H1 (cell line): ENCODE results near the gene MYO16. TPM values are rescaled to one million over a fixed set of nuclear protein-coding genes. Genes with fewer than 3 reads are reported as not detected.

Source experiments
- CTCF ChIA-PET: fragments of 300-600 bp; sonication (Branson Sonifier 250); formaldehyde crosslinking; loops from one replicate; lab custom pipeline; 2021; ENCODE audit not compliant: partially characterized antibody; lab: Charles Lee
- POLR2A ChIA-PET: fragments of 300-600 bp; sonication (Branson Sonifier 250); formaldehyde crosslinking; loops from one replicate; lab custom pipeline; 2021; ENCODE audit warnings: inconsistent platforms; ENCODE audit not compliant: partially characterized antibody; lab: Charles Lee
- DNase-seq, 2 experiments: peaks; one replicate each; pipeline versions ENCODE4 v3.0.0 to v3.0.0-alpha.2; 2010 to 2022; ENCODE audit warnings: low spot score in 2 of 2, low read depth in 1 of 2, mixed read lengths in 1 of 2
- FAIRE-seq: peaks from 2 replicates; lab custom pipeline; 2011; peaks lifted over from hg19 to GRCh38; lab: Jason Lieb, UNC
- H2AFZ ChIP-seq: 2 replicates; pipeline ENCODE4 v1.8.1; 2012; ENCODE audit warnings: low read length, inconsistent platforms
- H2AK5ac ChIP-seq: 2 replicates; pipeline ENCODE4 v1.6.1; 2013; ENCODE audit warnings: low read depth, low read length
- H2BK120ac ChIP-seq: replicated peaks from 2 replicates; pipeline ENCODE3; 2013; ENCODE audit warnings: low read depth, low read length, inconsistent platforms
- H2BK12ac ChIP-seq: 2 replicates; pipeline ENCODE4 v1.6.1; 2013; ENCODE audit warnings: low read depth, low read length
- H2BK15ac ChIP-seq: 2 replicates; pipeline ENCODE4 v1.6.1; 2013; ENCODE audit warnings: low read length
- H2BK20ac ChIP-seq: 2 replicates; pipeline ENCODE4 v1.6.1; 2013; ENCODE audit warnings: low read length
- H2BK5ac ChIP-seq: 2 replicates; pipeline ENCODE4 v1.6.1; 2013; ENCODE audit warnings: low read depth, low read length
- H3K14ac ChIP-seq: 2 replicates; pipeline ENCODE4 v1.6.1; 2013; ENCODE audit warnings: inconsistent platforms; ENCODE audit not compliant: insufficient read length
- H3K18ac ChIP-seq: 2 replicates; pipeline ENCODE4 v1.6.1; 2013; ENCODE audit warnings: low read length; ENCODE audit errors: extremely low read depth
- H3K23ac ChIP-seq: 2 replicates; pipeline ENCODE4 v1.6.1; 2013; ENCODE audit warnings: inconsistent platforms; ENCODE audit not compliant: insufficient read length
- H3K23me2 ChIP-seq: 2 replicates; pipeline ENCODE4 v1.6.1; 2013; ENCODE audit warnings: low read depth, low read length
- H3K27ac ChIP-seq: 2 replicates; pipeline ENCODE4 v1.6.1; 2011; ENCODE audit warnings: low read depth, low read length, inconsistent platforms
- H3K27me3 ChIP-seq, 4 experiments: replicated peaks in 1 of 4; 1 replicate in 1 of 4; 2 replicates in 3 of 4; pipeline versions ENCODE4 v1.6.1 to v1.8.1; 2011 to 2013; ENCODE audit warnings: low read length in 3 of 4, mild to moderate bottlenecking in 3 of 4, inconsistent platforms in 2 of 4, mixed read lengths in 2 of 4, moderate library complexity in 1 of 4; ENCODE audit not compliant: control insufficient read depth in 3 of 4, insufficient read depth in 3 of 4; ENCODE audit errors: extremely low read depth in 1 of 4
- H3K36me3 ChIP-seq, 4 experiments: 2 replicates each; pipeline versions ENCODE4 v1.6.1 to v1.8.1; 2011 to 2013; ENCODE audit warnings: mild to moderate bottlenecking in 4 of 4, low read length in 3 of 4, moderate library complexity in 2 of 4, control low read depth in 1 of 4, inconsistent platforms in 1 of 4; ENCODE audit not compliant: insufficient read depth in 4 of 4, control insufficient read depth in 2 of 4
- H3K4ac ChIP-seq: replicated peaks from 2 replicates; pipeline ENCODE3; 2013; ENCODE audit warnings: low read length, low read depth, mixed read lengths, inconsistent platforms; ENCODE audit not compliant: insufficient read length
- H3K4me1 ChIP-seq, 4 experiments: replicated peaks in 1 of 4; 1 replicate in 1 of 4; 2 replicates in 3 of 4; pipeline versions ENCODE4 v1.6.1 to v1.8.1; 2011 to 2013; ENCODE audit warnings: low read length in 3 of 4, inconsistent platforms in 2 of 4, mixed read lengths in 1 of 4; ENCODE audit not compliant: insufficient read depth in 4 of 4, control insufficient read depth in 3 of 4
- H3K4me2 ChIP-seq, 2 experiments: 2 replicates each; pipeline versions ENCODE4 v1.6.1 to v1.8.1; 2011 to 2013; ENCODE audit warnings: low read depth in 2 of 2, low read length in 2 of 2, control low read depth in 1 of 2, inconsistent platforms in 1 of 2, mild to moderate bottlenecking in 1 of 2; ENCODE audit not compliant: insufficient read depth in 1 of 2
- H3K4me3 ChIP-seq, 4 experiments: fragments of 200-600, 300-600 bp in 1 of 4; sonication (generic), shearing (Covaris generic), sonication (Bioruptor Twin) in 1 of 4; 2 replicates each; pipeline versions ENCODE4 v1.5.1 to v1.8.1; 2011 to 2016; ENCODE audit warnings: low read length in 4 of 4, low read depth in 3 of 4, control low read depth in 2 of 4, inconsistent platforms in 2 of 4, mild to moderate bottlenecking in 2 of 4, mixed read lengths in 1 of 4, moderate library complexity in 1 of 4; ENCODE audit not compliant: insufficient read depth in 2 of 4; ENCODE audit errors: extremely low read depth in 1 of 4
- H3K56ac ChIP-seq: replicated peaks from 2 replicates; pipeline ENCODE3; 2013; ENCODE audit warnings: low read depth, mild to moderate bottlenecking, mixed read lengths, low read length, inconsistent platforms; ENCODE audit not compliant: insufficient read length
- H3K79me1 ChIP-seq: 2 replicates; pipeline ENCODE4 v1.6.1; 2013; ENCODE audit warnings: low read depth, low read length, control low read depth
- H3K79me2 ChIP-seq, 2 experiments: 2 replicates each; pipeline versions ENCODE4 v1.6.1 to v1.8.1; 2012 to 2013; ENCODE audit warnings: low read length in 2 of 2, mild to moderate bottlenecking in 2 of 2, inconsistent platforms in 1 of 2; ENCODE audit not compliant: insufficient read depth in 2 of 2, control insufficient read depth in 1 of 2
- H3K9ac ChIP-seq, 4 experiments: replicated peaks in 1 of 4; 1 replicate in 1 of 4; 2 replicates in 3 of 4; pipeline versions ENCODE4 v1.6.1 to v1.8.1; 2011 to 2013; ENCODE audit warnings: low read depth in 3 of 4, low read length in 3 of 4, control low read depth in 2 of 4, mild to moderate bottlenecking in 2 of 4, moderate library complexity in 2 of 4, inconsistent platforms in 1 of 4; ENCODE audit errors: extremely low read depth in 1 of 4
- H3K9me3 ChIP-seq, 2 experiments: 2 replicates each; pipeline versions ENCODE4 v1.6.1 to v1.8.1; 2012 to 2013; ENCODE audit warnings: mild to moderate bottlenecking in 2 of 2, moderate library complexity in 2 of 2, control low read depth in 1 of 2, inconsistent platforms in 1 of 2, low read depth in 1 of 2, low read length in 1 of 2, mixed read lengths in 1 of 2; ENCODE audit not compliant: insufficient read depth in 2 of 2
- H4K20me1 ChIP-seq, 2 experiments: replicated peaks in 1 of 2; 2 replicates each; pipeline versions ENCODE3 to v1.8.1; 2011 to 2013; ENCODE audit warnings: inconsistent platforms in 2 of 2, low read length in 2 of 2, mild to moderate bottlenecking in 1 of 2; ENCODE audit not compliant: insufficient read depth in 2 of 2, control insufficient read depth in 1 of 2
- H4K5ac ChIP-seq: 2 replicates; pipeline ENCODE4 v1.6.1; 2013; ENCODE audit warnings: low read length, low read depth, mixed read lengths, inconsistent platforms; ENCODE audit not compliant: insufficient read length
- H4K8ac ChIP-seq: 2 replicates; pipeline ENCODE4 v1.8.0; 2013; ENCODE audit warnings: mild to moderate bottlenecking, moderate library complexity, low read length, inconsistent platforms; ENCODE audit not compliant: insufficient read depth; ENCODE audit errors: extremely low read depth
- H4K91ac ChIP-seq: replicated peaks from 2 replicates; pipeline ENCODE3; 2013; ENCODE audit warnings: low read length, mixed read lengths, inconsistent platforms; ENCODE audit not compliant: insufficient read length
- ATF3 ChIP-seq: IDR thresholded peaks from 2 replicates; pipeline ENCODE4 v1.6.1; 2011; ENCODE audit warnings: low read depth, mild to moderate bottlenecking, low read length; ENCODE audit not compliant: insufficient read depth
- BCL11A ChIP-seq, 2 experiments: IDR thresholded peaks; one replicate each; pipeline ENCODE4 v1.6.1; 2011; ENCODE audit warnings: low read depth in 2 of 2, low read length in 2 of 2, mild to moderate bottlenecking in 2 of 2
- CHD1 ChIP-seq: IDR thresholded peaks from 2 replicates; pipeline ENCODE4 v1.6.1; 2012; ENCODE audit warnings: low read depth, low read length, improper control_type of control experiment
- JUND ChIP-seq: IDR thresholded peaks from 2 replicates; pipeline ENCODE4 v1.6.1; 2011; ENCODE audit warnings: mild to moderate bottlenecking, improper control_type of control experiment, low read length
- MAFK ChIP-seq: IDR thresholded peaks from 2 replicates; pipeline ENCODE4 v1.6.1; 2012; ENCODE audit warnings: low read depth, mild to moderate bottlenecking, improper control_type of control experiment, low read length
- POLR2AphosphoS5 ChIP-seq: IDR thresholded peaks from 2 replicates; pipeline ENCODE4 v1.6.1; 2011; ENCODE audit warnings: low read depth, low read length
- RBBP5 ChIP-seq: IDR thresholded peaks from 2 replicates; pipeline ENCODE4 v1.7.1; 2012; ENCODE audit warnings: low read depth, mild to moderate bottlenecking, inconsistent platforms, low read length, moderate library complexity, borderline replicate concordance
- RFX5 ChIP-seq: IDR thresholded peaks from 2 replicates; pipeline ENCODE4 v1.6.1; 2011; ENCODE audit warnings: low read depth, low read length, improper control_type of control experiment, borderline replicate concordance
- RXRA ChIP-seq: IDR thresholded peaks from 2 replicates; pipeline ENCODE4 v1.6.1; 2011; ENCODE audit warnings: low read depth, mild to moderate bottlenecking, low read length, moderate library complexity; ENCODE audit not compliant: insufficient read depth
- SAP30 ChIP-seq: fragments of 300-600 bp; sonication (generic); IDR thresholded peaks from 2 replicates; pipeline ENCODE4 v1.7.1; 2012; ENCODE audit warnings: low read length, moderate library complexity, mild to moderate bottlenecking, inconsistent platforms; ENCODE audit not compliant: insufficient read depth, insufficient replicate concordance
- TAF1 ChIP-seq: IDR thresholded peaks from 2 replicates; pipeline ENCODE4 v1.6.1; 2011; ENCODE audit warnings: mild to moderate bottlenecking, low read depth, low read length
- ZNF274 ChIP-seq: IDR thresholded peaks from 2 replicates; pipeline ENCODE4 v1.7.0; 2012; ENCODE audit warnings: low read length, borderline replicate concordance; ENCODE audit errors: extremely low read depth
- WGBS, 2 experiments: shearing (Covaris generic) in 1 of 2; methylation state at CpG; one replicate each; pipeline versions ENCODE4 v1.1.6 to v1.1.7; 2013 to 2015; ENCODE audit warnings: low lambda C conversion rate in 2 of 2, mixed read lengths in 2 of 2, inconsistent platforms in 1 of 2, low coverage in 1 of 2, missing lambda C conversion rate in 1 of 2; ENCODE audit not compliant: insufficient replicate concordance in 2 of 2, insufficient coverage in 1 of 2, insufficient read length in 1 of 2; ENCODE audit errors: extremely low coverage in 1 of 2, missing lambda C conversion rate in 1 of 2; 5-methylcytosine and 5-hydroxymethylcytosine counted together
- polyA plus RNA-seq, 7 experiments: library from polyadenylated mRNA; depleted of rRNA in 3 of 7; stranded (reverse) in 5 of 7; unstranded in 2 of 7; fragments of >200 nt in 5 of 7; fragments of 200-250 nt in 2 of 7; gene quantifications; 1 replicate in 5 of 7; 2 replicates in 1 of 7; 4 replicates in 1 of 7; pipeline versions ENCODE4 v1.2.1 to v1.2.3, GENCODE V29; 2011 to 2013; ENCODE audit warnings: missing spikeins in 2 of 7, mixed read lengths in 2 of 7
- total RNA-seq: library from RNA; stranded (reverse); fragmentation: NEBNext Ultra II Directional; extraction: Animal tissue kit (Norgen Biotek cat#: 25700); gene quantifications from 2 replicates; pipeline ENCODE4 v1.2.1, GENCODE V29; 2021
- TF ChIP-seq, protein P1 (sequence below): IDR thresholded peaks from 2 replicates; pipeline ENCODE4 v1.6.1; 2012; ENCODE audit warnings: inconsistent platforms

MYO16 gene
- total and polyA plus RNA-seq, 2 of the 8 experiments (the other 6 are each of a cell fraction or from before 2014, with no cell fraction given): 0.02 to 0.22 TPM

DNA sequence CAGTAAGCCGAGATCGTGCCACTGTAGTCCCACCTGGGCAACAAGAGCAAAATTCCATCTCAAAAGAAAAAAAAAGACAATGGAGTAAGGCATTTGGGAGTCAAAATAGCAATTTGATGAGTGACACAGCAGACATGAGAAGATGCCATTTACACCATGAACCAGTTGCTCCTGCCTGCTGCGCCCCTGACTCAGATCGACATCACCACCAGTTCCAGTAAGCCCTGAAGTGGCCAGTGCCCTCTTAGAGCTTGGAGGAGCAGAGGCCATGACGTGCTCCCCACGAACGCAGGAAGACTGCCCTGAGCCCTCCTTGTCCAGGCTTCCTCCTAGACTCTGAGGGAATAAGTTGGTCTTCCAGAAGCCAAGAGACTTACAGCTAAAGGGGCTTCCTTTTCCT, 339.2 kb downstream of the MYO16 start:
- no peak overlapping the region for H3K14ac ChIP-seq
- CTCF ChIA-PET: no interaction called here

More for the DNA sequence above, 339.2 kb downstream of the MYO16 start:
- no peak overlapping the region for H3K18ac ChIP-seq
- H2BK120ac ChIP-seq: no peak overlapping the region
- no peak overlapping the region for H3K27ac ChIP-seq
- FAIRE-seq (no peak), DNase-seq (no peak)
- H4K5ac ChIP-seq: no peak overlapping the region
- H3K4me1 ChIP-seq: no peaks in the 10 kb centered on the region
- H4K91ac ChIP-seq: no peak overlapping the region
- H2BK15ac ChIP-seq: no peak overlapping the region
- no peak overlapping the region for H2BK5ac ChIP-seq
- H3K23me2 ChIP-seq: no peaks in the 10 kb centered on the region
- no peak overlapping the region for H4K8ac ChIP-seq
- POLR2A ChIA-PET: no interaction called here
- TF ChIP-seq JUND (no peak), SAP30 (no peak), RFX5 (no peak), BCL11A (IDR thresholded peaks at IDR 0.05; ENCODE audit: low read depth in 2 of 2, low read length in 2 of 2) (no peak), CHD1 (no peak), MAFK (no peak), POLR2AphosphoS5 (no peak), ATF3 (no peak), RBBP5 (no peak), TAF1 (no peak), RXRA (no peak), ZNF274 (no peak)
- TF ChIP-seq, protein P1, sequence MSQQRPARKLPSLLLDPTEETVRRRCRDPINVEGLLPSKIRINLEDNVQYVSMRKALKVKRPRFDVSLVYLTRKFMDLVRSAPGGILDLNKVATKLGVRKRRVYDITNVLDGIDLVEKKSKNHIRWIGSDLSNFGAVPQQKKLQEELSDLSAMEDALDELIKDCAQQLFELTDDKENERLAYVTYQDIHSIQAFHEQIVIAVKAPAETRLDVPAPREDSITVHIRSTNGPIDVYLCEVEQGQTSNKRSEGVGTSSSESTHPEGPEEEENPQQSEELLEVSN: no peak
- no peak overlapping the region for H3K4ac ChIP-seq
- H3K79me2 ChIP-seq: no peaks in the 10 kb centered on the region
- H2BK12ac ChIP-seq: no peak overlapping the region
- H3K4me3 ChIP-seq: no peak overlapping the region
- H3K79me1 ChIP-seq: no peaks in the 10 kb centered on the region
- H3K23ac ChIP-seq: no peak overlapping the region
- H3K56ac ChIP-seq: no peak overlapping the region
- no peak overlapping the region for H2BK20ac ChIP-seq
- H3K27me3 ChIP-seq: no peaks in the 10 kb centered on the region
- no peaks in the 10 kb centered on the region for H4K20me1 ChIP-seq
- no peak overlapping the region for H3K9ac ChIP-seq
- WGBS, 2 experiments: 91% methylated on average over 7 of the region's 7 CpGs; no CpG with 5 or more reads in 1 of the 2 experiments
- H3K9me3 ChIP-seq: 0 out of 4 replicates have a peak, but pooled peaks cover 0 to 1% of the 10 kb centered on the region in 2 experiments
- H3K36me3 ChIP-seq: no peaks in the 10 kb centered on the region
- H2AK5ac ChIP-seq: no peak overlapping the region
- H3K4me2 ChIP-seq: no peak overlapping the region
- no peak overlapping the region for H2AFZ ChIP-seq
